SK-N-DZ (cell line): Measurements from ENCODE around the gene PFDN1.

ENCODE experiments used
- DNase-seq: peaks from one replicate; pipeline ENCODE4 v3.0.0-alpha.2; 2015; ENCODE audit warnings: low spot score

PFDN1 gene

GRCh38 chr5:140259500-140259899, 43.4 kb downstream of the PFDN1 start:
- no peak for DNase-seq

GRCh38 chr5:140258873-140259272, 44.0 kb downstream of the PFDN1 start:
- no peak for DNase-seq

GRCh38 chr5:140258016-140258415, 44.9 kb downstream of the PFDN1 start:
- no peak for DNase-seq

- DNase-seq, result no peak
These were observed 46.2 kb downstream of the PFDN1 start for GRCh38 chr5:140256726-140257125.

DNA sequence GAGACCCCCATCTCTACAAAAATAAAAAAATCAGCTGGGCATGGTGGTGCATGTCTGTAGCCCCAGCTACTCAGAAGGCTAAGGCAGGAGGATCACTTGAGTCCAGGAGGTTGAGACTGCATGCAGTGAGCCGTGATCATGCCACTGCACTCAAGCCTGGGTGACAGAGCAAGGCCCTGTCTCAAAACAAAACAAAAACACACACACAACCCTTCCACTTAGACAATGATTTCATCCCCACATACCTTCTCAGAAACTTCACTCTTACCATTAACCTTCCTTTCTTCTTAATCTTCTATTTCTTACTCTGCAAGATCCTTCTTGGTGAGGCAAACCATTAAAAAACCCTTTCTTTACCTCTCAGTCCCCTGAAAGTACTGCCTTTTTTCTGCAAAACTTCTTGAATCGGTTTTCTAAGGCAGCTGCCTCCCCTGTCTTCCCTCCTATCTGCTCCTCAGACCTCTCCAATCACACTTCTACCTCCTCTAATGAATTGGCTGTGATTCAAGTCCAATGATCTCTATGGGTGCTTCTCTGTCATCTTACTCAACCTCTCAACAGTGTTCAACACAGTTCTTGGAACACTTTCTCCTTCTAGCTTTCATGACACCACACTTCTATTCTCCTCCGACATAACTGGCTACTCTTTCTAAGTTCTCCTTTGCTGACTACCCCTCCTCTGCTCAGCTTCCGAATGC, 47.3 kb downstream of the PFDN1 start:
- no peak for DNase-seq

- no peak for DNase-seq
These were observed 48.9 kb downstream of the PFDN1 start for GRCh38 chr5:140253985-140254384.

GRCh38 chr5:140252470-140253126, 50.3 kb downstream of the PFDN1 start:
- DNase-seq, result no peak

DNA sequence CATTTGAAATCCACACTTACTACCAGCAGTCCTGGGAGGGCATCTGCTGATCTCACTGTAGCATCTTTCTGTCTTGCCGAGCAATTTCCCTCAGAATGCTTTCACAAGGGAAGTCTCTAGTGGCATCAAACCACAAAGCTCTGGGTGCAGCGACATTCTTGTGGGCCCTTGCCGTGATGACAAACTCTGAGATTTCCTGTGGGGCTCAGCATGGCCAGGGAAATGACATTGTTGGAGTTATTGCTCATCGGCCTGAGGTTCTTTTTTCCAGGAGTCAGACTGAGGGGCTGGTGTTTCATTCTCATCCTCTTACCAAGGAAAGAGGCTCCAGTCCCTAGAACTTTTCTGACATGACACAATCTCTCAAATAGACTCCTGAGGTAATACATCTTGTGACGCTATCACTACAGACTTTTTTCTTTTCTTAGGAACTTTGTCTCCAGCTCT, 51.4 kb downstream of the PFDN1 start:
- DNase-seq, result no peak

DNA sequence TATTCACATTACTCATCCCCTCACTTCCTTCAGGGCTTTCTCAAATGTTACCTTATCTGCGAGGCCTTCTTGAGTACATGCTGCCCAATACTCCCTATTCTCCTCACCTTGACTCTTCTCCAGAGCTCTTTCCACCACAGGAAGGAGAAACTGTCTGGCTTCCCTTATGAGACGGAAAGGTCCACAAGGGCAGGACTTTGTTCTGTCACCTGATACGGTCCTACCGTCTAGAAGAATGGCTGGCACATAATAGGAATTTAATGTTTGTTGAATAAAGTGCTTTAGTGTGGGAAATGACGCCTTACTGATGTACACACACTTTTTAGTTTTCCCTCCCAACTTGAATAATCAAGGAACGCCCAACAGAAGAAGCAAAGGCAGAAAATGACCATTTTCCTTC, 52.5 kb downstream of the PFDN1 start:
- DNase-seq, result no peak

DNA sequence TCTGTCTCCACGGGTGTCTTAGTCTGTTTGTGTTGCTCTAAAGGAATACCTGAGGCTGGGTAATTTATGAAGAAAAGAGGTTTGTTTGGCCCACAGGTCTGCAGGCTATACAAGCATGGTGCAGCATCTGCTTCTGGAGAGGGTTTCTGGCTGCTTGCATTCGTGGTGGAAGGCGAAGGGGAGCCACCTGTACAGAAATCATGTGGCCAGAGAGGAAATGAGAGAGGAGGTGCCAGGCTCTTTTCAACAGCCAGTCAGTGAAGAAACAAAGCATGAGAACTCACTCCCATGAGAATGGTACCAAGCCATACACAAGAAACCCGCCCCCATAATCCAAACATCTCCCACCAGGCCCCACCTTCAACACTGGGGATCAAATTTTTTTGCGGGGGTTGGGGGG, 53.4 kb downstream of the PFDN1 start:
- DNase-seq, result no peak

DNA sequence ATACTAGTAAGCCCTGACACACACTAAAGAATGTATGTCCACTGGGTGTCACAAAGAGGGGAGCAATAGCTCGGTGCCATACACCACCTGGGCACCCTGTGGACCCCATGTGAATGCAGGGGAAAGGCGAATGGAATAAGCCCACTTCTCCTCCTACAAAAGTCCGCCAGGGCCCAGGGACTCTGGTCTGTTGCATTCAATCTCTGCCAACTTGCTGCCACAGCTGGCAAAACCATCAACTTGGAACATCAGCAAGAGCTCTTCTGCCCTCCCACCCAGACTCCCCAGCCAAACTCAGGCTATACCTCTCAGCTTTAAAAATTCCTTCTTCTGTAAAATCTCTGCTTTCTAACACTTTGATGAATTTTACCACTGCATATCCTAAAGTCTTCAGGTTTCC, 54.5 kb downstream of the PFDN1 start:
- no peak for DNase-seq

DNA sequence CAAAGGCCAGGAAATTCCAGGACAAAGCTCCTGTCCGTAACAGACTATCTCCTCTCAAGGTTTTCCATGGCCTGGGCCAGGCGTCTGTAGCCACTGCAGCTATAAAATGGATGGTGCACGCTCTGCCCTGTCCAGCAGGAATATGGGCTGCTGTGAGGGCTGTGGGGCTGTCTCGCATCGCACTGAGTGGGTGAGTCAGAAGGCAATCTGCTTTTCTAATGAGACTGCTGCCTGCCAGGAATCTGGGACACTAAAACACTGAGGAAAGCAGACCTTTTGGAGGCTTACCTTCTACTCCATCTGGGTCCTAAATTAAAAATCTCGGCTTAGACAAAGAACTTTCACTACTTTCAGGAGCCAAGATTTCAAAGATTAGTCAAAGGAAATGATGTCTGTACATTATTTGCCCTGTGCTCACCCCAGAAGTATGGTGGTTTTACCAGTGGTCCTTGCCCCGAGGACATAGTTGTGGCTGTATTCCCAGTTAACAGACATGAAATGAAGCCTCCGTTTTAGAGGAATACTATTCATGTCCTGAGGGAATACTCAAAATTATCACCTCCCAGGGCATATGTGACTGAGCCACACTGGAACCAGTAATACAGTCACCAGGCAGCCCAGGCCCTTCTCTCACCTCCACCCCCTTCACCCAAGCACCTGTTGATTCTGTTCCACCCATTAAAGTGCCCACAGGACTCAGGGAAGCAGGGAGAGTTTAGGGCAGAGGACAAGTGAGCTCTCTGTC, 56.4 kb downstream of the PFDN1 start:
- no peak for DNase-seq

DNA sequence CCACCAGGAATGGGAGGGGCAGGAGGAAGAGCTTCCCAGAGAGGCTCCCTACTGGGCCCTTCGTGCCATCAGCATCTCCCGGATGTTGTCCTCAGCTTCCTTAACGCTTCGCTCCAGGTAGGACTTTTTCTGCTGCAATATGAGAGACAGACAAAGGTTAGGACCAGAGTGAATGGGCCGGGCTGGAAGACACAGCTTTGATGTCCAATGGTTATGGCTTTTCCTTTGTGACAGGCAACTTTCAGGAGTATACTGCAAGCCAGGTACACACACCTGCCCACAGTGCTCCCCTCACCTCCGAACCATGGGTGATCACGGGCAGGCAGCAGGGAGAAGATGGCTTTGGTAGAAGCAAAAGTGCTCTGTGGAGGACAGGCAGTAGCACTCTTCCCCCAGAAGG, 57.0 kb downstream of the PFDN1 start:
- DNase-seq, result no peak

GRCh38 chr5:140245341-140245740, 57.6 kb downstream of the PFDN1 start:
- no peak for DNase-seq

GRCh38 chr5:140244525-140245025, 58.3 kb downstream of the PFDN1 start:
- DNase-seq, result peak; percentile 80

GRCh38 chr5:140243706-140244250, 59.1 kb downstream of the PFDN1 start:
- DNase-seq, result no peak

GRCh38 chr5:140242890-140243585, 59.9 kb downstream of the PFDN1 start:
- no peak for DNase-seq

DNA sequence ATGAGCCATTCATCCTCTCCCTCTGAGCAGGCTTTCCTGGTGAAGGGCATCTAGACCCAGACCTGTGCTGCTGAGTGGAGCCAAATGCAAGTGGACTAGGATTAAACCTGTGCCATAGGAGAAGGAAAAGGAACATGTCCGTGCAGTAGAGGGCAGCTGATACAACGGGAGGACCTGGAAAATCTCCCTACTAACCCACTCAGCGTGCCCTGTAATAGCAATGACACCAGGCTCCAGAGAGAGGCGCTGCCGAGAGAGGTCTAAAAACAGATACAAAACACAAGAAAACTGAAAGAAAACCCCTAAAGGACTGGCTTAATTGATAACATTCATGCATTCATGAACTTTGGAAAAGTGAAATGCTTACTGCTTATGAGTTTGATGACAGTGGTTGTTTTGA, 60.8 kb downstream of the PFDN1 start:
- DNase-seq, result no peak

GRCh38 chr5:140240987-140241706, 61.8 kb downstream of the PFDN1 start:
- peak; percentile 46 for DNase-seq

DNA sequence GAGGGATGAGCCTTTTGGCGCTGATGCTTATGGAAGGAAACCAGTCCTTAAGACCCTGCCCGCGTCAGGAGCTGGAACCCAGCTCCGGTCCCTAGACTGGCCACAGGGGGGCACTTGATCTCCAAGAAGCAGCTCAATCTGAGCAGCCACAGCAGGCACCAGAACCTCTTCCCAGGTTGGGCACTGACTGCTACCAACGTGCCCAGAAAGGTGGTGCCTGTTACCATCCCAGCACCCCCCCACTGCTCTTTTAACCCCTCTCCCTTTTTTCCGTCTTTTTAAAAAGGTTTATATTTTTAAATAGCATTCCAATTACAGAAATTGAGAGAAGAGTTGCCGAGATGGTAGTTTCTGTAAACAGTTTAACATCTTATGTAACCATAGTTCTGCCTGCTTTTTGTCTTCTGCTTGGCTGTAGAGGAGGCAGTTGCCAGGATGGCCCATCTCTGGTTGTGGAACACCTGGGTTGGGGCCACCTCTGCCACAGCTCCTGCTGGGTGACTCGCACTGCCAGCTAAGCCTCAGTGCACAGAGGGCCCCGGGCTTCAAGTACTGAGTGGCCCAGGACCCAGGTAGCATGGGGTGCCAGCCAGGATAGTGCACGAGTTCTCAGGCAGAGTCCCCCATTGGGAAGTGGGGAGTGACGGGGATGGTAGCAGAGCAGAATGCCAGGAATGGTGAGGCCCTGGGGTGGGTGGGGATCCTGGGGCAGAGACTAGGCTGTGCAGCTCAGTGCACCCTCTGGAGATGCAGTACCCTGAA, 62.8 kb downstream of the PFDN1 start:
- peak; percentile 56 for DNase-seq
